ENCODE results near the gene KBTBD2.
"Not testable (repeated sequence)": the region's sequence is repeated elsewhere in the genome, so short reads cannot be mapped to it uniquely, and the experiment has no call there.

The KBTBD2 gene

DNA sequence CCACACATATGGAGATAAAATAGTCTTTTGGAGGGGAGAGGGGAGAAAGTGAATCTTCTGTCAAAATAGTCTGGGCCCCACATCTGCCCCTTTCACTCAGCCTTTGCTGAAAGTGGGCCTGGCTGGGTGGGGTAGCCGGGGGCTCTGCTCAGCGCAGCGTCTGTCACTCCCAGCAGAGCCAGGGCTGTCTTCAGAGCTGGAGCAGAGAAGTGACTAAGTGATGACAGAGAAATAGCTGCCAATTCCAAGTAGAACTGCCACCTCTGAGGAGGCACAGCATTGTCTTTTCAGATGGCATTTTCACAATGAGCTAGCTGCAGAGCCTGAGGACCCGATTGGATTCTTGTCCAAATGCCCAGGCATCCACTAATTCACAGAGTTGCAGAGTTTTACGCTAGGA is 34.5 kb downstream of the KBTBD2 start:
- DNase-seq (ENCODE audit: low read depth in 2 of 3, low spot score in 1 of 3) = not testable (repeated sequence)

DNA sequence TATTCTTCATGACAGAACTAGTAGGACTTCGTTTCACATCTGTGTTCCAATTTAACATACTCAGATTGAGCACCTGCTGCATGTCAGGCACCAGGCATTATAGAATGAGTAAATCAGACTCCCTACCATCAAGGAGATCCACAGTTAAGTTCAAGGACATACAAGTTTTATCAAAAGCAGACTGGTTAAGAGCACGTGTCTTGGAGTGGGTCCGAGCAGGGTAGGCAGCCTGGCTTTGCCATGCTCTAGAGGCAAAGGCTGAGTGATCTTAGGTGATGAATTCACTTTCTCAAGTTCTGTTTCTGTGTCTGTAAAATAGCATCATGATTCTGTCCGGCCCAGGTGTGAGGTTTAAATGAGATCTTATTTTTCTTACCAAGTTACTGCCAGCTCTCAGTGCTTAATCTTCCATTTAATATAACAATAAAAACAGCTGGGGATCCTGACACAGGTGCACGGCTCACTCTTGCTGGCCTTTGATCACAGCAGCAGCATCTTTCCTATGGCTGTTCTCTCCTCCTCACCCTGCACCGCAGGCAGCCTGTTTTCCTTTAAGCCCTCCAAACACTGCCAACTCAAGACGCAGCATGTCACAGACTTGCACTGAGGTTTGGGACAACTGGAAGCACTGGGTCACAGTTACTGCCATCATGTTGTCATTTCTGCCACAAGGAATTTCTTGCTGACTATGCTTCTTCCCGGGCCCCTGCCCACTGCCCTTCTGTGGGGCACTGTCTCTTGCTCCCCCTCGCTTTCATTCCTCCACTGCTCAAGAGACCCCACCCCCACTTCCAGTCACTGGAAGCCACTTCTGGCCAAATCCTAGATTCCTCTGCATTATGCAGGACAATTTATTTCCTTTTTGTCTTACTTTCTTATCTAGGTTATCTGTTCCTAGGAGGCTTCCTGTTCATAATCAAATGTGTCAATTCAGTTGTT is 35.5 kb downstream of the KBTBD2 start:
- DNase-seq (ENCODE audit: low read depth in 2 of 3, low spot score in 1 of 3) = not testable (repeated sequence)

DNA sequence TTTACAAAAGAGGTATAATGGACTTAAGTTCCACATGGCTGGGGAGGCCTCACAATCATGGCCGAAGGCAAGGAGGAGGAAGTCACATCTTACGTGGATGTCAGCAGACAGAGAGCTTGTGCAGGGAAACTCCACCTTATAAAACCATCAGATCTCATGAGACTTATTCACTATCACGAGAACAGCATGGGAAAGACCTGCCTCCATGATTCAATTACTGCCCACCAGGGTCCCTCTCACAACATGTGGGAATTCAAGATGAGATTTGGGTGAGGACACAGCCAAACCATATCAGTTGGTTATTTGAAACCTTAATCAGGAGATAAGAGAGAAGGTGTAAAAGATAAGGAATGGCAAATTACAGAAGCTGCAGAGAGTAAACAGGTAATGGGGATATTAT is 40.9 kb downstream of the KBTBD2 start:
- DNase-seq (ENCODE audit: low read depth in 2 of 3, low spot score in 1 of 3) = not testable (repeated sequence)

DNA sequence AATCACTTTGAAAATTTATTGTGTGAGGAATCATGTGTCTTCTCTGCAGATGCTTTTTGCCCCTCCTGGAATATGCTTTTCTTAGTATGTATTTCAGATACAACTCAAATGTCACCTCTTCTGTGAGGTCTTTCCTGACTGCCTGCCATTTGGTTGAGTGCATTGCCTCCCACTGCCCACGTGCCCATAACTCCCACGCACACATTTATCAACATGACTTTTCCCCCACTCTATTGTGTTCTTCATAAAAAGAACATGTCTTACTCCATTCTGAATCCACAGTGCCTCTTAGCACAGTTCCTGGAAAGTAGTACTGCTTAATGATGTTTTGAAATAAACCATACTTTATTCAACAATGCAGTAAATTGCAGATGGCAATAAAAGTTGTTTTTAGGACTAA is 42.9 kb downstream of the KBTBD2 start:
- DNase-seq (ENCODE audit: low read depth in 2 of 3, low spot score in 1 of 3) = not testable (repeated sequence)

DNA sequence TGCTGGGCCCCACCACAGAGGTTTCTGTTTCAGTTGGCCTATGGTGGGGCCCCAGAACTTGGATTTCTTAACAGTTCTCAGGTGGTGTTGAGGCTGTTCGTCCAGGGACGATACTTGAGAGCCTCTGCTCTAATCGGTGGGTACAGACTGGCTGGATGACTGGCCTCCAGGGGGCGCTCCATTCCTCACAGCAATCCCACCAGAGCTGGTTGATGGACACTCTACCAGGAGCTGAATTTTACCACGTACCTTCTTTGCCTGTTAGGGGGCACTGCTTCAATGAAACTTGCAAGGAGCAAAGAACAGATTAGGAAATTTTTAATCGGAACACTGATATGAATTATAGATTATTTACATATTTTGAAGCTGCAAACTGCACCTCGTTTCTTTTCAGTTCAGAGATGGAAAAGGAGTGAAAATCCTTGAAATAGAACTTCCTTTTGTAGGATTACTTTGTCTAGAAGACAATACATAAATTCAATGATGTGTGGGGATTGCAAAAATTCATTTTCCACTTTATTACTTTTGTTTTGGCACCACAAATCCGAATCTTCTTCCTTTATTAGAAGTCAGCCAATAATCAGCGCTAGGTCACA is 44.8 kb downstream of the KBTBD2 start:
- peak; percentile 83 to 92 (median 84) for DNase-seq (ENCODE audit: low read depth in 2 of 3, low spot score in 1 of 3)

DNA sequence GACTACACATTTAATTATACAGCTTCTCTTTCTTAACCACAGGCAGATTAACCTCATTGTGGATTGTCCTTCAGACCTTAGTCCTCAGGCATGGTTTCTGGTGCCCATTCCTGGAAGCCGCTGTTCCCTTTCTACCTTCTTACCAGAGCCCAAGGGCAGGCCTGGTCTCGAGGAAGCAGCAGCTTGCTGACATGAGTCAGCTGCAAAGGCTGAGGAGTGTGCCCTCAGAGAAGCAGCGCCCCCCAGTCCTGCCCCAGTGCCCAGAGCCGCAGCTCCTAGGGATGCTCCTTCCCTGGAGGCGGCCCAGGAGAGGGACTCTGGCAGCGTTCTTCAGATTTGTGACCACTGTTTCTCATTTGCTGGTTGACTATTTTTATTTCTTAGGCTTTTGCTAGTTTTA is 46.8 kb downstream of the KBTBD2 start:
- DNase-seq (ENCODE audit: low read depth in 2 of 3, low spot score in 1 of 3) = not testable (repeated sequence)

DNA sequence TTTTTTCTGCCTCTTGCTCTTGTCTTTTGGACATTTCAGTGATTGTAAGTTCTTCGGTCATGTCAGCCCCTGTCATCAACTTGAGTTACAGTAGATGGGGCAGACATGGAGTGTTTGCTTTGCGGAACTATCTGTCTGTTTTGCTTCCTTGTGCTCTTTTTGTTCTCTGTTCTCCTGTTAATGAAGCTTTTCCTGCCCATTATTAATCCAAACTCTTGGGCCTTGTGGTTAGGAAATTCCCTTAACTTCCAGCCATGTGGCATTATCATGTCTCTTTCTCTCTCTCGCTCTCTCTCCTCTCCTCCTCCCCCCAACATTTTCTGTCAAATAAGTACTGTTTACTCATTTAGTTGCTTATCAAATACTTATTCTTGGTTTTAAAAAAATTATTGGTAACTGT is 47.8 kb downstream of the KBTBD2 start:
- not testable (repeated sequence) for DNase-seq (ENCODE audit: low read depth in 2 of 3, low spot score in 1 of 3)

DNA sequence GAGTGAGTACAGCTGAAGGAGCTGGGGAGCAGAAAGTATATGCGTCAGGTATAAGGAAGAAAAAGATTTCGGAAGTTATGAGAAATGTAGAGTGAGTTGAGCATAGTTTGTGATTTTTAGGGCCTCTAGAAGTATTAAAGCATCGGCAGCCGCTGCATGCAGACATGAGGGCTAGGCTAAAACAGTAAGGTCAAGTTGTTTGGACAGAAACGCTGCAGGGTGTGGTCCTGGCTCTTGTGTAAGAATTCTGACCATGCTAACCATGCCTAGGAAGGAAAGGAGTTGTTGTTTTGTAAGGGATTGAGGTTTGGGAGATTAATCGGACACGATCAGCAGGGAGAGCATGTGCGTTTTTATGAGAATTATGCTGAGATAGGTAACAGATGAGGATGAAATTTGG is 51.7 kb downstream of the KBTBD2 start:
- not testable (repeated sequence) for DNase-seq (ENCODE audit: low read depth in 2 of 3, low spot score in 1 of 3)

DNA sequence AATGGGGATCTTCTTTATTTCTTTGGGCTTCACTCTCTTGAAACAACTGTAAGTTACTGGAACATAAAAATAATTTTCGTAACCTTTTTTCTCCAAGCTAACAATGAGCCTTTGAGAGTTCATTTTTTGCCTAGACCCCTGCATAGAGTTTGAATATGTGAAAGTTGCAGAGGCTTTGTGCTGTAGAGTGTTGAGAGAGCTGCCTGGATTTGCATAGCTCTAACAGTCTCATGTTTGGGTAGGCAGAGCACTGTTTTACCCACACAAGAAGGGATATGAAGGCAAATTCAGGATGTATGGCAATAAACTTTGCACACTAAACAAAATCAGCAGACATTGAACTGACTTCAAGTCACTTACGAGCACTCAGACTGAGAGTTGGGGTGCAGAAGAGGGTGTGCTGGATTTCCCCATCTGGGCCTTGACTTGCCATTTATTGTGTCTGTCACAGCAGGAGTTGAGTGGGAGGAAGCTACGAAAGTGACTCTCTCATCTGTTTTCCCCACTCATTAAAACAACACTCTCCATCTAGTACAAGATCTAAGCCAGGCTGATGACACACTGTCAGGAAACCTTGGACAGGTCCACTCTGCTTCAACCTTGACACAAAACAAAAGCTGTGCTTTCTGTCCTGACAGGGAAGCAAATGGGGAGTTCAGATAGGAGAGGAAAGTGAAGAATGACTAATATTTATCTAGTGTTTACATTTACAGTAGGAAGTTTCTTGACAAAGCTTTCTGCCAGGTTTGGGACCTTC is 62.4 kb downstream of the KBTBD2 start:
- not testable (repeated sequence) for DNase-seq (ENCODE audit: low read depth in 2 of 3, low spot score in 1 of 3)

All from stimulated activated CD4-positive, alpha-beta T cell treated with anti-CD3 and anti-CD28 coated beads, Interleukin-12 subunit alpha, Interleukin-12 subunit beta, amount 100 ng/mL, for 48 hours (primary cell).